IPS-18c (cell line): ENCODE results near the gene PSEN2.
"Not testable (repeated sequence)": the region's sequence is repeated elsewhere in the genome, so short reads cannot be mapped to it uniquely, and the experiment has no call there.

Source experiments
- H3K4me3 ChIP-seq: 2 replicates; pipeline ENCODE4 v1.7.0; 2013; ENCODE audit warnings: low read depth, mild to moderate bottlenecking, low read length, moderate library complexity; ENCODE audit not compliant: insufficient read depth
- H3K9me3 ChIP-seq: one replicate; pipeline ENCODE4 v1.6.1; 2013; ENCODE audit warnings: mild to moderate bottlenecking, low read length, moderate library complexity; ENCODE audit not compliant: control insufficient read depth, insufficient read depth

PSEN2 gene

GRCh38 chr1:226846786-226847185 lies 23.6 kb upstream of the PSEN2 start:
- Histone ChIP-seq H3K4me3 (no peak overlapping the region), H3K9me3 (no peaks in the 10 kb centered on the region)

- not testable (repeated sequence) for H3K4me3 ChIP-seq, H3K9me3 ChIP-seq
Observed at GRCh38 chr1:226854548-226854947, 15.9 kb upstream of the PSEN2 start.

GRCh38 chr1:226862890-226863289 lies 7.5 kb upstream of the PSEN2 start:
- Histone ChIP-seq H3K9me3 (no peaks in the 10 kb centered on the region), H3K4me3 (no peak overlapping the region)

- Histone ChIP-seq H3K9me3 (no peaks in the 10 kb centered on the region), H3K4me3 (no peak overlapping the region)
Observed at GRCh38 chr1:226863446-226863845, 7.0 kb upstream of the PSEN2 start.

GRCh38 chr1:226864311-226864710 lies 6.1 kb upstream of the PSEN2 start:
- H3K9me3 ChIP-seq, result peaks cover 5% of the 10 kb centered on the region
- H3K4me3 ChIP-seq, result no peak overlapping the region

GRCh38 chr1:226865590-226865989 lies 4.8 kb upstream of the PSEN2 start:
- H3K4me3 ChIP-seq, result no peak overlapping the region

GRCh38 chr1:226867461-226868054 lies 2.9 kb upstream of the PSEN2 start:
- peaks cover 5% of the 10 kb centered on the region for H3K9me3 ChIP-seq
- no peak overlapping the region for H3K4me3 ChIP-seq

More at GRCh38 chr1:226865590-226865989, 4.8 kb upstream of the PSEN2 start:
- peaks cover 5% of the 10 kb centered on the region for H3K9me3 ChIP-seq

- Histone ChIP-seq H3K4me3 (no peak overlapping the region), H3K9me3 (peaks cover 5% of the 10 kb centered on the region)
Observed at GRCh38 chr1:226868726-226869125, 1.7 kb upstream of the PSEN2 start.

- H3K9me3 ChIP-seq, result peaks cover 5% of the 10 kb centered on the region
- H3K4me3 ChIP-seq, result peak overlapping the region; percentile 82; the same call in 1 of the 2 replicates
Observed at GRCh38 chr1:226870026-226870400, 403 bp upstream of the PSEN2 start.

- Histone ChIP-seq H3K9me3 (peaks cover 5% of the 10 kb centered on the region), H3K4me3 (no peak overlapping the region)
Observed at GRCh38 chr1:226871636-226872327, 1.4 kb downstream of the PSEN2 start.

GRCh38 chr1:226872437-226872836 lies 2.0 kb downstream of the PSEN2 start:
- Histone ChIP-seq H3K9me3 (peaks cover 5% of the 10 kb centered on the region), H3K4me3 (no peak overlapping the region)

GRCh38 chr1:226873771-226874578 lies 3.6 kb downstream of the PSEN2 start:
- H3K9me3 ChIP-seq, result peaks cover 2% of the 10 kb centered on the region
- no peak overlapping the region for H3K4me3 ChIP-seq

GRCh38 chr1:226874579-226875425 lies 4.4 kb downstream of the PSEN2 start:
- H3K4me3 ChIP-seq, result no peak overlapping the region
- no peaks in the 10 kb centered on the region for H3K9me3 ChIP-seq

- H3K4me3 ChIP-seq, result no peak overlapping the region
Observed at GRCh38 chr1:226875641-226876295, 5.4 kb downstream of the PSEN2 start.

GRCh38 chr1:226877669-226878068 lies 7.3 kb downstream of the PSEN2 start:
- no peak overlapping the region for H3K4me3 ChIP-seq
- no peaks in the 10 kb centered on the region for H3K9me3 ChIP-seq

More at GRCh38 chr1:226875641-226876295, 5.4 kb downstream of the PSEN2 start:
- no peaks in the 10 kb centered on the region for H3K9me3 ChIP-seq

GRCh38 chr1:226880372-226881287 lies 10.2 kb downstream of the PSEN2 start:
- no peaks in the 10 kb centered on the region for H3K9me3 ChIP-seq
- no peak overlapping the region for H3K4me3 ChIP-seq
